ENCODE results near the gene SBF2.
"Not testable (repeated sequence)": the region's sequence is repeated elsewhere in the genome, so short reads cannot be mapped to it uniquely, and the experiment has no call there.

SBF2 gene

GRCh38 chr11:9900253-9900652 is 393.8 kb downstream of the SBF2 start:
- DNase-seq (ENCODE audit: low read depth in 2 of 2): not testable (repeated sequence)

GRCh38 chr11:9899676-9900075 is 394.3 kb downstream of the SBF2 start:
- no peak for DNase-seq (ENCODE audit: low read depth in 2 of 2)

- no peak for DNase-seq (ENCODE audit: low read depth in 2 of 2)
Observed at GRCh38 chr11:9896902-9897301, 397.1 kb downstream of the SBF2 start.

GRCh38 chr11:9895006-9895405 is 399.0 kb downstream of the SBF2 start:
- no peak for DNase-seq (ENCODE audit: low read depth in 2 of 2)

- DNase-seq (ENCODE audit: low read depth in 2 of 2): no peak
Observed at GRCh38 chr11:9893474-9893873, 400.5 kb downstream of the SBF2 start.

- no peak for DNase-seq (ENCODE audit: low read depth in 2 of 2)
Observed at GRCh38 chr11:9888938-9889337, 405.1 kb downstream of the SBF2 start.

- DNase-seq (ENCODE audit: low read depth in 2 of 2): no peak
Observed at GRCh38 chr11:9887472-9887871, 406.5 kb downstream of the SBF2 start.

GRCh38 chr11:9886595-9886994 is 407.4 kb downstream of the SBF2 start:
- DNase-seq (ENCODE audit: low read depth in 2 of 2): no peak

- DNase-seq (ENCODE audit: low read depth in 2 of 2): no peak
Observed at GRCh38 chr11:9884601-9885000, 409.4 kb downstream of the SBF2 start.

- DNase-seq (ENCODE audit: low read depth in 2 of 2): no peak
Observed at GRCh38 chr11:9880657-9881056, 413.4 kb downstream of the SBF2 start.

GRCh38 chr11:9878936-9879335 is 415.1 kb downstream of the SBF2 start:
- no peak for DNase-seq (ENCODE audit: low read depth in 2 of 2)

GRCh38 chr11:9876331-9876730 is 417.7 kb downstream of the SBF2 start:
- no peak for DNase-seq (ENCODE audit: low read depth in 2 of 2)

- no peak for DNase-seq (ENCODE audit: low read depth in 2 of 2)
Observed at GRCh38 chr11:9875862-9876261, 418.2 kb downstream of the SBF2 start.

GRCh38 chr11:9875399-9875798 is 418.6 kb downstream of the SBF2 start:
- DNase-seq (ENCODE audit: low read depth in 2 of 2): no peak

GRCh38 chr11:9874466-9874865 is 419.6 kb downstream of the SBF2 start:
- DNase-seq (ENCODE audit: low read depth in 2 of 2): no peak

- DNase-seq (ENCODE audit: low read depth in 2 of 2): no peak
Observed at GRCh38 chr11:9868641-9869040, 425.4 kb downstream of the SBF2 start.

- DNase-seq (ENCODE audit: low read depth in 2 of 2): no peak
Observed at GRCh38 chr11:9862981-9863380, 431.0 kb downstream of the SBF2 start.

GRCh38 chr11:9861860-9862725 is 431.9 kb downstream of the SBF2 start:
- peak; percentile 29 to 30 for DNase-seq (ENCODE audit: low read depth in 2 of 2)

GRCh38 chr11:9859554-9860305 is 434.3 kb downstream of the SBF2 start:
- DNase-seq (ENCODE audit: low read depth in 2 of 2): peak in 1 of 2 donors; percentile 12

- no peak for DNase-seq (ENCODE audit: low read depth in 2 of 2)
Observed at GRCh38 chr11:9858822-9859221, 435.2 kb downstream of the SBF2 start.

GRCh38 chr11:9858218-9858617 is 435.8 kb downstream of the SBF2 start:
- DNase-seq (ENCODE audit: low read depth in 2 of 2): no peak

GRCh38 chr11:9855579-9856287 is 438.3 kb downstream of the SBF2 start:
- DNase-seq (ENCODE audit: low read depth in 2 of 2): no peak

Data from stimulated activated CD8-positive, alpha-beta memory T cell treated with anti-CD3 and anti-CD28 coated beads, Interleukin-15, amount 100 ng/mL, for 48 hours (primary cell).